ENCODE data around the gene YBX2.

Gene YBX2

GRCh38 chr17:7295230-7296180, 1.1 kb upstream of the YBX2 start:
- no peak for DNase-seq

- no peak for DNase-seq
These were observed 424 bp downstream of the YBX2 start for GRCh38 chr17:7293816-7294613.

- no peak for DNase-seq
These were observed 1.3 kb downstream of the YBX2 start for GRCh38 chr17:7293159-7293558.

- no peak for DNase-seq
These were observed 1.7 kb downstream of the YBX2 start for GRCh38 chr17:7292729-7293128.

GRCh38 chr17:7292194-7292593, 2.2 kb downstream of the YBX2 start:
- no peak for DNase-seq

- DNase-seq: no peak
These were observed 3.8 kb downstream of the YBX2 start for GRCh38 chr17:7290685-7291084.

GRCh38 chr17:7290166-7290565, 4.3 kb downstream of the YBX2 start:
- DNase-seq: no peak

- no peak for DNase-seq
These were observed 5.0 kb downstream of the YBX2 start for GRCh38 chr17:7289256-7290032.

GRCh38 chr17:7285679-7286078, 8.8 kb downstream of the YBX2 start:
- DNase-seq: no peak

GRCh38 chr17:7284911-7285310, 9.5 kb downstream of the YBX2 start:
- no peak for DNase-seq

- DNase-seq: no peak
These were observed 10.8 kb downstream of the YBX2 start for GRCh38 chr17:7283471-7284216.

GRCh38 chr17:7282752-7283321, 11.6 kb downstream of the YBX2 start:
- DNase-seq: no peak

- DNase-seq: no peak
These were observed 12.3 kb downstream of the YBX2 start for GRCh38 chr17:7281953-7282751.

GRCh38 chr17:7281074-7281952, 13.1 kb downstream of the YBX2 start, which contains the start of gene SLC2A4:
SLC2A4 (plus strand) TSS chr17:7281718; CDS start chr17:7281935, 217 bp downstream.
- DNase-seq: peak; percentile 82 to 87

- DNase-seq: peak; percentile 82
These were observed 13.8 kb downstream of the YBX2 start for GRCh38 chr17:7280519-7281073.

- DNase-seq: no peak
These were observed 15.0 kb downstream of the YBX2 start for GRCh38 chr17:7279448-7279847.

GRCh38 chr17:7266784-7267183, 27.7 kb downstream of the YBX2 start:
- DNase-seq: no peak

GRCh38 chr17:7263801-7264078, 30.7 kb downstream of the YBX2 start:
- DNase-seq: no peak

- no peak for DNase-seq
These were observed 31.3 kb downstream of the YBX2 start for GRCh38 chr17:7262935-7263800.
